ENCODE data around the gene GPHN.
"Not testable (repeated sequence)": the region's sequence is repeated elsewhere in the genome, so short reads cannot be mapped to it uniquely, and the experiment has no call there.

Gene GPHN

GRCh38 chr14:66530526-66530925 is 22.6 kb downstream of the GPHN start:
- H3K36me3 ChIP-seq (ENCODE audit: control insufficient read depth in 1 of 2, insufficient read depth in 2 of 2, low read length in 2 of 2): no peaks in the 10 kb centered on the region
- no peak overlapping the region for H3K27ac ChIP-seq (ENCODE audit: low read depth, low read length)
- no peaks in the 10 kb centered on the region for H3K9me3 ChIP-seq (ENCODE audit: control insufficient read depth in 1 of 2, low read length in 2 of 2)
- H3K4me1 ChIP-seq (ENCODE audit: control insufficient read depth in 1 of 2, insufficient read depth in 2 of 2, low read length in 2 of 2): no peaks in the 10 kb centered on the region
- H3K27me3 ChIP-seq (ENCODE audit: control insufficient read depth in 1 of 2, insufficient read depth in 2 of 2, low read length in 2 of 2): no peaks in the 10 kb centered on the region
- no peak overlapping the region for H3K9ac ChIP-seq (ENCODE audit: low read depth in 1 of 2, low read length in 2 of 2)
- H3K4me3 ChIP-seq (ENCODE audit: low read depth in 1 of 2, low read length in 2 of 2): no peak overlapping the region

DNA sequence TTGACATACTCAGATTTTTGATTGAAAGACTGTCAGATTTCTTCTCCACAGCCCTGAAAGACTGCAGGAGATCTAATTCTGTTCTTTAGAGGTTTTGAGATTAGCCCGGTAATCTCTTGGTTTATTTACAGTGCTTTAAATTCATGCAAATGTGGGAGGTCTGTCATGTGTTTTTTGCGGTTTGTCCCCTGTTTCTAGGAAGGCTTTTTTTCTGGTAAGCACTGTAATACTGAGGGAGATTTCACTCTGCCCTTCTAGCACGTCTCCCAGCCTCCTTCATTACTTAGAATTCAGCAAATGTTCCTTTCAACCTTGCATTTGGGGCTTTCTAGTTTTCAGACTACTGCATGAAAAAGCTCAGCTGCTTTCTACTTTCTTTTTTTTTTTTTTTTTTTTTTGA is 31.1 kb downstream of the GPHN start:
- no peaks in the 10 kb centered on the region for H3K4me1 ChIP-seq (ENCODE audit: control insufficient read depth in 1 of 2, insufficient read depth in 2 of 2, low read length in 2 of 2)
- H3K27me3 ChIP-seq (ENCODE audit: control insufficient read depth in 1 of 2, insufficient read depth in 2 of 2, low read length in 2 of 2): no peaks in the 10 kb centered on the region
- H3K27ac ChIP-seq (ENCODE audit: low read depth, low read length): no peak overlapping the region
- H3K36me3 ChIP-seq (ENCODE audit: control insufficient read depth in 1 of 2, insufficient read depth in 2 of 2, low read length in 2 of 2): no peaks in the 10 kb centered on the region
- H3K9me3 ChIP-seq (ENCODE audit: control insufficient read depth in 1 of 2, low read length in 2 of 2): no peaks in the 10 kb centered on the region
- no peak overlapping the region for H3K9ac ChIP-seq (ENCODE audit: low read depth in 1 of 2, low read length in 2 of 2)
- H3K4me3 ChIP-seq (ENCODE audit: low read depth in 1 of 2, low read length in 2 of 2): no peak overlapping the region

- no peaks in the 10 kb centered on the region for H3K36me3 ChIP-seq (ENCODE audit: control insufficient read depth in 1 of 2, insufficient read depth in 2 of 2, low read length in 2 of 2)
- H3K4me3 ChIP-seq (ENCODE audit: low read depth in 1 of 2, low read length in 2 of 2): no peak overlapping the region
- H3K9me3 ChIP-seq (ENCODE audit: control insufficient read depth in 1 of 2, low read length in 2 of 2): no peaks in the 10 kb centered on the region
- no peak overlapping the region for H3K27ac ChIP-seq (ENCODE audit: low read depth, low read length)
- H3K4me1 ChIP-seq (ENCODE audit: control insufficient read depth in 1 of 2, insufficient read depth in 2 of 2, low read length in 2 of 2): no peaks in the 10 kb centered on the region
- H3K27me3 ChIP-seq (ENCODE audit: control insufficient read depth in 1 of 2, insufficient read depth in 2 of 2, low read length in 2 of 2): no peaks in the 10 kb centered on the region
- no peak overlapping the region for H3K9ac ChIP-seq (ENCODE audit: low read depth in 1 of 2, low read length in 2 of 2)
Observed at GRCh38 chr14:66540038-66540437, 32.1 kb downstream of the GPHN start.

DNA sequence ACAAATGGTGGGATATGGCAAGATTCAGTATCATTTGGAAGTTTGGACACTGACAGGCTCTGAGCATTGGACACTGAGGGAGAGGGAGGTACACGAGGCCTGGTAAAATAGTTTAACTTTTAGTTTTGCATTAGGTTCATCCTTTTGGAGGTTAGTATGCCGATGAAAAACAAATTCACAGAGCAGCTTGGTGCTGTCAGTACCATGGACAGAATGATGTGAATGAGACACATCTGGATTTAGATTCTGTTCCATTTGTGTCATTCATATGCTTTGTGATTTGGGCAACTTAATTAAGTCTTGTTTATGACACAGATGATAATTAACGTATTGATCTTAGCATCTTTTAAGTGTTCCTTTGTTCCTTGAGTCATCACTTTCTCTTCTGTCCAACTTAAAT is 33.7 kb downstream of the GPHN start:
- H3K36me3 ChIP-seq (ENCODE audit: control insufficient read depth in 1 of 2, insufficient read depth in 2 of 2, low read length in 2 of 2): no peaks in the 10 kb centered on the region
- H3K9ac ChIP-seq (ENCODE audit: low read depth in 1 of 2, low read length in 2 of 2): no peak overlapping the region
- H3K9me3 ChIP-seq (ENCODE audit: control insufficient read depth in 1 of 2, low read length in 2 of 2): no peaks in the 10 kb centered on the region
- H3K4me3 ChIP-seq (ENCODE audit: low read depth in 1 of 2, low read length in 2 of 2): no peak overlapping the region
- no peaks in the 10 kb centered on the region for H3K27me3 ChIP-seq (ENCODE audit: control insufficient read depth in 1 of 2, insufficient read depth in 2 of 2, low read length in 2 of 2)
- no peaks in the 10 kb centered on the region for H3K4me1 ChIP-seq (ENCODE audit: control insufficient read depth in 1 of 2, insufficient read depth in 2 of 2, low read length in 2 of 2)
- no peak overlapping the region for H3K27ac ChIP-seq (ENCODE audit: low read depth, low read length)

DNA sequence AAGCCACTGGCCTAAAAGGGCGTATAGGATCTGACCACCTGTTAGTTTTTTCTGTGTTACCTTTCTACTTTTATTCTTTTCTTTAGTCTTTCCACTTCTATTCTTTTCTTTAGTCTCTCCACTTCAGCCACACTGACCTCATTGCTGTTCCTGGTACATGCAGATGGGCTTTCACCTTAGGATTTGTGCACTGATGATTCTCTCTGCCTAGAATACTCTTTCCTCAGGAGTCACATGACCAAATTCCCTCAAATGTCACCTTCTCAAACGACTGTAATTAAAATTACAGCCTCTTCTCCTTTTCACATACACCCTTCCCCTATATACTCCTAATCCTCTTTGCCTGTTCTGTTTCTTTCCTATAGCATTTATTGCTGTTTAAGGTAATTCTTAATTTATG is 36.0 kb downstream of the GPHN start:
- Histone ChIP-seq H3K36me3 (ENCODE audit: control insufficient read depth in 1 of 2, insufficient read depth in 2 of 2, low read length in 2 of 2) (no peaks in the 10 kb centered on the region), H3K27ac (ENCODE audit: low read depth, low read length) (no peak overlapping the region), H3K27me3 (ENCODE audit: control insufficient read depth in 1 of 2, insufficient read depth in 2 of 2, low read length in 2 of 2) (no peaks in the 10 kb centered on the region), H3K9ac (ENCODE audit: low read depth in 1 of 2, low read length in 2 of 2) (no peak overlapping the region), H3K9me3 (ENCODE audit: control insufficient read depth in 1 of 2, low read length in 2 of 2) (no peaks in the 10 kb centered on the region), H3K4me1 (ENCODE audit: control insufficient read depth in 1 of 2, insufficient read depth in 2 of 2, low read length in 2 of 2) (no peaks in the 10 kb centered on the region), H3K4me3 (ENCODE audit: low read depth in 1 of 2, low read length in 2 of 2) (no peak overlapping the region)

DNA sequence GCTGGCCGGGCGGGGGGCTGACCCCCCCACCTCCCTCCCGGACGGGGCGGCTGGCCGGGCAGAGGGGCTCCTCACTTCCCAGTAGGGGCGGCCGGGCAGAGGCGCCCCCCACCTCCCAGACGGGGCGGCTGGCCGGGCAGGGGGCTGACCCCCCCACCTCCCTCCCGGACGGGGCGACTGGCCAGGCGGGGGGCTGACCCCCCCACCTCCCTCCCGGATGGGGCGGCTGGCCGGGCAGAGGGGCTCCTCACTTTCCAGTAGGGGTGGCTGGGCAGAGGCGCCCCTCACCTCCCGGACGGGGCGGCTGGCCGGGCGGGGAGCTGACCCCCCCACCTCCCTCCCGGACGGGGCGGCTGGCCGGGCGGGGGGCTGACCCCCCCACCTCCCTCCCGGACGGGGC is 37.2 kb downstream of the GPHN start:
- not testable (repeated sequence) for H3K27me3 ChIP-seq (ENCODE audit: control insufficient read depth in 1 of 2, insufficient read depth in 2 of 2, low read length in 2 of 2); H3K36me3 ChIP-seq (ENCODE audit: control insufficient read depth in 1 of 2, insufficient read depth in 2 of 2, low read length in 2 of 2); H3K27ac ChIP-seq (ENCODE audit: low read depth, low read length); H3K4me1 ChIP-seq (ENCODE audit: control insufficient read depth in 1 of 2, insufficient read depth in 2 of 2, low read length in 2 of 2); H3K9me3 ChIP-seq (ENCODE audit: control insufficient read depth in 1 of 2, low read length in 2 of 2); H3K4me3 ChIP-seq (ENCODE audit: low read depth in 1 of 2, low read length in 2 of 2); H3K9ac ChIP-seq (ENCODE audit: low read depth in 1 of 2, low read length in 2 of 2)

DNA sequence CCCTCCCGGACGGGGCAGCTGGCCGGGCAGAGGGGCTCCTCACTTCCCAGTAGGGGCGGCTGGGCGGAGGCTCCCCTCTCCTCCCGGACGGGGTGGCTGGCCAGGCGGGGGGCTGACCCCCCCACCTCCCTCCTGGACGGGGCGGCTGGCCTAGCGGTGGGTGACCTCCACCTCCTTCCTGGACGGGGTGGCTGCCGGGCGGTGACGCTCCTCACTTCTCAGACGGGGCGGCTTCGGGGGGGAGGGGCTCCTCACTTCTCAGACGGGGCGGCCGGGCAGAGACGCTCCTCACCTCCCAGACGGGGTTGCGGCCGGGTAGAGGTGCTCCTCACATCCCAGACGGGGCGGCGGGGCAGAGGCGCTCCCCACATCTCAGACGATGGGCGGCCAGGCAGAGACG is 37.8 kb downstream of the GPHN start:
- not testable (repeated sequence) for H3K4me1 ChIP-seq (ENCODE audit: control insufficient read depth in 1 of 2, insufficient read depth in 2 of 2, low read length in 2 of 2); H3K36me3 ChIP-seq (ENCODE audit: control insufficient read depth in 1 of 2, insufficient read depth in 2 of 2, low read length in 2 of 2); H3K9ac ChIP-seq (ENCODE audit: low read depth in 1 of 2, low read length in 2 of 2); H3K27me3 ChIP-seq (ENCODE audit: control insufficient read depth in 1 of 2, insufficient read depth in 2 of 2, low read length in 2 of 2); H3K27ac ChIP-seq (ENCODE audit: low read depth, low read length); H3K4me3 ChIP-seq (ENCODE audit: low read depth in 1 of 2, low read length in 2 of 2); H3K9me3 ChIP-seq (ENCODE audit: control insufficient read depth in 1 of 2, low read length in 2 of 2)

- Histone ChIP-seq H3K36me3 (ENCODE audit: control insufficient read depth in 1 of 2, insufficient read depth in 2 of 2, low read length in 2 of 2) (no peaks in the 10 kb centered on the region), H3K27ac (ENCODE audit: low read depth, low read length) (no peak overlapping the region), H3K27me3 (ENCODE audit: control insufficient read depth in 1 of 2, insufficient read depth in 2 of 2, low read length in 2 of 2) (no peaks in the 10 kb centered on the region), H3K4me1 (ENCODE audit: control insufficient read depth in 1 of 2, insufficient read depth in 2 of 2, low read length in 2 of 2) (no peaks in the 10 kb centered on the region), H3K9ac (ENCODE audit: low read depth in 1 of 2, low read length in 2 of 2) (no peak overlapping the region), H3K9me3 (ENCODE audit: control insufficient read depth in 1 of 2, low read length in 2 of 2) (no peaks in the 10 kb centered on the region), H3K4me3 (ENCODE audit: low read depth in 1 of 2, low read length in 2 of 2) (no peak overlapping the region)
Observed at GRCh38 chr14:66563731-66564130, 55.8 kb downstream of the GPHN start.

DNA sequence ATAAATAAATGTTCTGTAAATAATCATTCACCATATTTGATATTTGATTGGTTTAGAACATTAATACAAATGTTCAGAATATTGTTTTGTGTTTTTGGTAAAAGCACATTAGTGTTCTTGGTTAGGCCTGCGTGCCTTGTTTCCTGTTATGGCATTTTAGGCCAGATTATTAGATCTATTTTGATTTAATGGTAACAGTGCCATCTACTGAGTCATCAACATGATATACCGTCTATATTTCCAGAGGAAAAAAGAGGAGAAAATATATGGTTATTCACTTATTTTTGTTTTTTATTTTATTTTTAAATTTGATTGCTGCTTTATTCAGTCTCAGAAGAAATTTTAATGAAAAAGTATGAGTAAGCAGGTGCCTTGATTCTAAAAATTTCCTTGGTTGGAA is 60.3 kb downstream of the GPHN start:
- Histone ChIP-seq H3K9ac (ENCODE audit: low read depth in 1 of 2, low read length in 2 of 2) (no peak overlapping the region), H3K27ac (ENCODE audit: low read depth, low read length) (no peak overlapping the region), H3K4me3 (ENCODE audit: low read depth in 1 of 2, low read length in 2 of 2) (no peak overlapping the region)

DNA sequence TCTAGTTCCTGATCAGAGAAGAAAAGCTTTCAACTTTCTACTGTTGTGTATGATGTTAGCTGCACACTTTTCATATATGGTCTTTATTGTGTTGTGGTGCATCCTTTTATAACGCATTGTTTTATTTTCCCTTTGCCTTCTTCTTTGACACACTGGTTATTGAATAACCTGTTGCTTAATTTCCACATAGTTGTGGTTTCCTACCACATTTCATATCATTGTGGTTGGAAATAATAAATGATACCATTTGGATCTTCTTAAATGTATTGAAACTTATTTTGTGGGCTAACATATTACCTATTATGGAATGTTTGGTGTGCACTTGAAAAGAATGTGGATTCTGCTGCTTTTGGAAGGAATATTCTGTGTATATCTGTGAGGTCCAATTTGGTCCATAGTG is 64.9 kb downstream of the GPHN start:
- Histone ChIP-seq H3K36me3 (ENCODE audit: control insufficient read depth in 1 of 2, insufficient read depth in 2 of 2, low read length in 2 of 2) (no peaks in the 10 kb centered on the region), H3K9ac (ENCODE audit: low read depth in 1 of 2, low read length in 2 of 2) (no peak overlapping the region), H3K4me1 (ENCODE audit: control insufficient read depth in 1 of 2, insufficient read depth in 2 of 2, low read length in 2 of 2) (no peaks in the 10 kb centered on the region), H3K27me3 (ENCODE audit: control insufficient read depth in 1 of 2, insufficient read depth in 2 of 2, low read length in 2 of 2) (no peaks in the 10 kb centered on the region), H3K9me3 (ENCODE audit: control insufficient read depth in 1 of 2, low read length in 2 of 2) (peaks cover 21 to 34% of the 10 kb centered on the region in 2 donors), H3K27ac (ENCODE audit: low read depth, low read length) (no peak overlapping the region), H3K4me3 (ENCODE audit: low read depth in 1 of 2, low read length in 2 of 2) (no peak overlapping the region)

More for the DNA sequence above, 60.3 kb downstream of the GPHN start:
- Histone ChIP-seq H3K4me1 (ENCODE audit: control insufficient read depth in 1 of 2, insufficient read depth in 2 of 2, low read length in 2 of 2) (no peaks in the 10 kb centered on the region), H3K36me3 (ENCODE audit: control insufficient read depth in 1 of 2, insufficient read depth in 2 of 2, low read length in 2 of 2) (no peaks in the 10 kb centered on the region), H3K9me3 (ENCODE audit: control insufficient read depth in 1 of 2, low read length in 2 of 2) (peaks cover 6 to 8% of the 10 kb centered on the region in 2 donors), H3K27me3 (ENCODE audit: control insufficient read depth in 1 of 2, insufficient read depth in 2 of 2, low read length in 2 of 2) (no peaks in the 10 kb centered on the region)

- H3K9me3 ChIP-seq (ENCODE audit: control insufficient read depth in 1 of 2, low read length in 2 of 2): peaks cover 21 to 50% of the 10 kb centered on the region in 2 donors
Observed at GRCh38 chr14:66575014-66575413, 67.1 kb downstream of the GPHN start.

More at GRCh38 chr14:66575014-66575413, 67.1 kb downstream of the GPHN start:
- Histone ChIP-seq H3K27me3 (ENCODE audit: control insufficient read depth in 1 of 2, insufficient read depth in 2 of 2, low read length in 2 of 2) (no peaks in the 10 kb centered on the region), H3K4me3 (ENCODE audit: low read depth in 1 of 2, low read length in 2 of 2) (no peak overlapping the region), H3K27ac (ENCODE audit: low read depth, low read length) (no peak overlapping the region), H3K4me1 (ENCODE audit: control insufficient read depth in 1 of 2, insufficient read depth in 2 of 2, low read length in 2 of 2) (no peaks in the 10 kb centered on the region), H3K9ac (ENCODE audit: low read depth in 1 of 2, low read length in 2 of 2) (no peak overlapping the region), H3K36me3 (ENCODE audit: control insufficient read depth in 1 of 2, insufficient read depth in 2 of 2, low read length in 2 of 2) (no peaks in the 10 kb centered on the region)

Measured in duodenal mucosa (tissue), 2 donors.